Keratinocyte (primary cell): ENCODE data around the gene P2RX1. TPM values are rescaled to one million over a fixed set of nuclear protein-coding genes. Genes with fewer than 3 reads are reported as not detected.

Source experiments
- DNase-seq: peaks from one replicate; pipeline ENCODE4 v3.0.0-alpha.2; 2011; ENCODE audit warnings: low read depth, missing footprints, low spot score
- FAIRE-seq: peaks from 2 replicates; lab custom pipeline; 2011; peaks lifted over from hg19 to GRCh38; lab: Jason Lieb, UNC
- H2AFZ ChIP-seq: 2 replicates; pipeline ENCODE4 v1.6.0; 2012; ENCODE audit warnings: low read length, control low read depth, inconsistent platforms; ENCODE audit not compliant: control insufficient read depth
- H3K27ac ChIP-seq: 2 replicates; pipeline ENCODE4 v1.5.1; 2011; ENCODE audit warnings: low read length; ENCODE audit not compliant: control insufficient read depth, insufficient read depth
- H3K27me3 ChIP-seq: 3 replicates; pipeline ENCODE4 v1.6.0; 2011; ENCODE audit warnings: low read length; ENCODE audit not compliant: control insufficient read depth, insufficient read depth; ENCODE audit errors: extremely low read depth
- H3K36me3 ChIP-seq, 2 experiments: 2 replicates in 1 of 2; 3 replicates in 1 of 2; pipeline ENCODE4 v1.5.1; 2011; ENCODE audit warnings: low read length in 2 of 2, mild to moderate bottlenecking in 1 of 2; ENCODE audit not compliant: control insufficient read depth in 2 of 2, insufficient read depth in 2 of 2; ENCODE audit errors: extremely low read depth in 1 of 2
- H3K4me1 ChIP-seq: 3 replicates; pipeline ENCODE4 v1.5.1; 2011; ENCODE audit warnings: low read length; ENCODE audit not compliant: control insufficient read depth, insufficient read depth; ENCODE audit errors: extremely low read depth
- H3K4me2 ChIP-seq: 3 replicates; pipeline ENCODE4 v1.6.0; 2011; ENCODE audit warnings: low read depth, low read length; ENCODE audit not compliant: control insufficient read depth, insufficient read depth; ENCODE audit errors: extremely low read depth
- H3K4me3 ChIP-seq, 3 experiments: fragments of 200-600 bp in 1 of 3; sonication (generic) in 1 of 3; 2 replicates in 2 of 3; 3 replicates in 1 of 3; pipeline ENCODE4 v1.5.1; 2011 to 2016; ENCODE audit warnings: low read length in 3 of 3, mild to moderate bottlenecking in 3 of 3, control low read depth in 2 of 3, inconsistent platforms in 1 of 3, low read depth in 1 of 3, mixed read lengths in 1 of 3, mixed run types in 1 of 3, moderate library complexity in 1 of 3; ENCODE audit not compliant: control insufficient read depth in 2 of 3, insufficient read depth in 2 of 3; ENCODE audit errors: extremely low read depth in 1 of 3
- H3K79me2 ChIP-seq: 2 replicates; pipeline ENCODE4 v1.6.0; 2012; ENCODE audit warnings: low read length; ENCODE audit not compliant: control insufficient read depth, insufficient read depth
- H3K9ac ChIP-seq: 3 replicates; pipeline ENCODE4 v1.6.0; 2011; ENCODE audit warnings: low read length; ENCODE audit not compliant: control insufficient read depth, insufficient read depth; ENCODE audit errors: extremely low read depth
- H3K9me1 ChIP-seq: 3 replicates; pipeline ENCODE4 v1.6.0; 2011; ENCODE audit warnings: low read length; ENCODE audit not compliant: control insufficient read depth, insufficient read depth; ENCODE audit errors: extremely low read depth
- H3K9me3 ChIP-seq: 2 replicates; pipeline ENCODE4 v1.5.1; 2012; ENCODE audit warnings: low read depth, low read length; ENCODE audit not compliant: control insufficient read depth
- H4K20me1 ChIP-seq: 3 replicates; pipeline ENCODE4 v1.6.0; 2011; ENCODE audit warnings: low read length; ENCODE audit not compliant: control insufficient read depth, insufficient read depth; ENCODE audit errors: extremely low read depth
- CTCF ChIP-seq, 3 experiments: IDR thresholded peaks in 1 of 3; conservative IDR thresholded peaks in 1 of 3; optimal IDR thresholded peaks in 1 of 3; 2 replicates in 2 of 3; 3 replicates in 1 of 3; pipeline versions ENCODE3 to v1.5.1; 2011; ENCODE audit warnings: low read length in 3 of 3, mild to moderate bottlenecking in 3 of 3, moderate library complexity in 2 of 3, control low read depth in 1 of 3, inconsistent platforms in 1 of 3; ENCODE audit not compliant: insufficient read depth in 2 of 3; ENCODE audit errors: extremely low read depth in 1 of 3
- EZH2 ChIP-seq: IDR thresholded peaks from one replicate; pipeline ENCODE4 v1.6.1; 2012; ENCODE audit warnings: inconsistent platforms, mild to moderate bottlenecking, low read length, moderate library complexity
- dilution Hi-C: fragments of 300-500 bp; cut with MboI; formaldehyde crosslinking; loops from one replicate; pipeline ENCODE4 v1.7.0; 2020; ENCODE audit warnings: low sequenced_read_pairs; ENCODE audit not compliant: extremely low pct_ligation_motif_present
- polyA plus RNA-seq, 5 experiments: library from polyadenylated mRNA; depleted of rRNA in 3 of 5; stranded (reverse) in 3 of 5; stranded (forward) in 1 of 5; unstranded in 1 of 5; fragments of >200 nt; gene quantifications; 1 replicate in 1 of 5; 2 replicates in 3 of 5; 3 replicates in 1 of 5; pipeline versions ENCODE4 v1.2.1 to v1.2.3, GENCODE V29; 2011 to 2012; ENCODE audit warnings: missing spikeins in 2 of 5, low read depth in 1 of 5, low replicate concordance in 1 of 5

P2RX1 gene
- polyA plus RNA-seq, 1 donor (not counting 4 experiments of a cell fraction or from before 2014, with no cell fraction given) = not detected

- dilution Hi-C loops = no loop called here
- H3K9me3 ChIP-seq = no peaks in the 10 kb centered on the region
- H3K36me3 ChIP-seq = peaks cover 0 to 2% of the 10 kb centered on the region in 2 experiments
- no peaks in the 10 kb centered on the region for H3K27me3 ChIP-seq
- H3K4me1 ChIP-seq = peaks cover 35% of the 10 kb centered on the region
- no peak overlapping the region for H3K27ac ChIP-seq
- H3K4me3 ChIP-seq = no peak overlapping the region
- H3K9ac ChIP-seq = no peak overlapping the region
- H4K20me1 ChIP-seq = no peaks in the 10 kb centered on the region
- no peak overlapping the region for H2AFZ ChIP-seq
- H3K79me2 ChIP-seq = no peaks in the 10 kb centered on the region
- no peaks in the 10 kb centered on the region for H3K9me1 ChIP-seq
- DNase-seq = no peak
- no peak overlapping the region for H3K4me2 ChIP-seq
- TF ChIP-seq EZH2 = no peak
- TF ChIP-seq CTCF (optimal IDR thresholded peaks at IDR 0.05 in 1 of 3, IDR thresholded peaks at IDR 0.05 in 1 of 3, conservative IDR thresholded peaks at IDR 0.05 in 1 of 3; ENCODE audit: extremely low read depth in 1 of 3, insufficient read depth in 2 of 3, low read length in 3 of 3) = no peak
- FAIRE-seq = no peak
Observed at GRCh38 chr17:3885970-3886369, 30.3 kb downstream of the P2RX1 start.

- dilution Hi-C loops = no loop called here
- Histone ChIP-seq H3K4me3 (no peak overlapping the region), H3K9me1 (no peaks in the 10 kb centered on the region), H3K9me3 (no peaks in the 10 kb centered on the region), H3K36me3 (peaks cover 0 to 2% of the 10 kb centered on the region in 2 experiments), H3K27ac (no peak overlapping the region), H2AFZ (no peak overlapping the region), H3K4me2 (no peak overlapping the region), H3K79me2 (no peaks in the 10 kb centered on the region), H3K9ac (no peak overlapping the region), H3K27me3 (no peaks in the 10 kb centered on the region), H3K4me1 (peaks cover 28% of the 10 kb centered on the region), H4K20me1 (no peaks in the 10 kb centered on the region)
- DNase-seq (no peak), FAIRE-seq (no peak)
- no peak for TF ChIP-seq EZH2
Observed at GRCh38 chr17:3885271-3885670, 31.0 kb downstream of the P2RX1 start.

GRCh38 chr17:3884188-3884587 lies 32.1 kb downstream of the P2RX1 start:
- Histone ChIP-seq H3K36me3 (peaks cover 0 to 2% of the 10 kb centered on the region in 2 experiments), H3K27me3 (no peaks in the 10 kb centered on the region), H3K9ac (no peak overlapping the region), H3K9me3 (no peaks in the 10 kb centered on the region), H3K79me2 (no peaks in the 10 kb centered on the region), H3K27ac (no peak overlapping the region), H2AFZ (no peak overlapping the region), H4K20me1 (no peaks in the 10 kb centered on the region), H3K4me1 (peaks cover 17% of the 10 kb centered on the region), H3K4me2 (no peak overlapping the region), H3K9me1 (no peaks in the 10 kb centered on the region), H3K4me3 (no peak overlapping the region)
- DNase-seq = no peak
- dilution Hi-C loops = no loop called here
- no peak for TF ChIP-seq EZH2
- TF ChIP-seq CTCF (optimal IDR thresholded peaks at IDR 0.05 in 1 of 3, IDR thresholded peaks at IDR 0.05 in 1 of 3, conservative IDR thresholded peaks at IDR 0.05 in 1 of 3; ENCODE audit: extremely low read depth in 1 of 3, insufficient read depth in 2 of 3, low read length in 3 of 3) = no peak
- no peak for FAIRE-seq
